Esophagus muscularis mucosa (tissue), 4 donors: ENCODE measurements around the gene IPCEF1.
A peak's percentile ranks its signal among the peaks of the same experiment; 100 is the strongest.

Experiments used
- CTCF ChIP-seq, 3 experiments: fragments of 200-600 bp in 2 of 3; fragments of 450-650 bp in 1 of 3; sonication (generic) in 2 of 3; IDR thresholded peaks; one replicate each; pipeline ENCODE4 v1.5.1; 2017 to 2019; ENCODE audit warnings: antibody characterized with exemption in 3 of 3, mild to moderate bottlenecking in 2 of 3, moderate library complexity in 1 of 3
- EP300 ChIP-seq: sonication (generic); formaldehyde crosslinking; IDR thresholded peaks from one replicate; pipeline ENCODE4 v1.6.1; 2017; ENCODE audit warnings: antibody characterized with exemption
- POLR2A ChIP-seq: fragments of 450-650 bp; IDR thresholded peaks from one replicate; pipeline ENCODE4 v1.6.1; 2017; ENCODE audit warnings: antibody characterized with exemption, moderate library complexity, mild to moderate bottlenecking, low read depth
- POLR2AphosphoS5 ChIP-seq, 2 donors: sonication (generic); formaldehyde crosslinking; IDR thresholded peaks; one replicate each; pipeline ENCODE4 v1.6.1; 2017; ENCODE audit warnings: antibody characterized with exemption in 2 of 2

- TF ChIP-seq CTCF (IDR thresholded peaks at IDR 0.05) (no peak), POLR2A (no peak), POLR2AphosphoS5 (IDR thresholded peaks at IDR 0.05) (peak; percentile 53 to 64), EP300 (no peak)
Measured at GRCh38 chr6:154164397-154164796, 192.2 kb downstream of the IPCEF1 start.
